Erythroblast (primary cell): ENCODE measurements around the gene SLC35G6.

ENCODE experiments used
- GATA1 ChIP-seq: IDR thresholded peaks from 2 replicates; pipeline ENCODE4 v1.6.1; 2011; ENCODE audit warnings: low read depth, mild to moderate bottlenecking, control low read depth, low read length, moderate library complexity
- POLR2A ChIP-seq: IDR thresholded peaks from 2 replicates; pipeline ENCODE4 v1.6.1; 2011; ENCODE audit warnings: mild to moderate bottlenecking, low read length

DNA sequence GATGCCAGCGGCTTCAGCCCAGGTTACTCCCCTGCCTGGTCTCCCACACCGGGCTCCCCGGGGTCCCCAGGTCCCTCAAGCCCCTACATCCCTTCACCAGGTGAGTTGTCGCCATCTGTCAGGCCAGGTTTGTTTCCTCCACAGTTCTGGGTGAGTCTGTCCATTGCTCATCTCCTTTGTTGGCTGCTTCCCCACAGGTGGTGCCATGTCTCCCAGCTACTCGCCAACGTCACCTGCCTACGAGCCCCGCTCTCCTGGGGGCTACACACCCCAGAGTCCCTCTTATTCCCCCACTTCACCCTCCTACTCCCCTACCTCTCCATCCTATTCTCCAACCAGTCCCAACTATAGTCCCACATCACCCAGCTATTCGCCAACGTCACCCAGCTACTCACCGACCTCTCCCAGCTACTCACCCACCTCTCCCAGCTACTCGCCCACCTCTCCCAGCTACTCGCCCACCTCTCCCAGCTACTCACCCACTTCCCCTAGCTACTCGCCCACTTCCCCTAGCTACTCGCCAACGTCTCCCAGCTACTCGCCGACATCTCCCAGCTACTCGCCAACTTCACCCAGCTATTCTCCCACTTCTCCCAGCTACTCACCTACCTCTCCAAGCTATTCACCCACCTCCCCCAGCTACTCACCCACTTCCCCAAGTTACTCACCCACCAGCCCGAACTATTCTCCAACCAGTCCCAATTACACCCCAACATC is 31.7 kb downstream of the SLC35G6 start:
- TF ChIP-seq POLR2A (no peak), GATA1 (no peak)
